ENCODE measurements around the gene XCR1.

Gene XCR1

DNA sequence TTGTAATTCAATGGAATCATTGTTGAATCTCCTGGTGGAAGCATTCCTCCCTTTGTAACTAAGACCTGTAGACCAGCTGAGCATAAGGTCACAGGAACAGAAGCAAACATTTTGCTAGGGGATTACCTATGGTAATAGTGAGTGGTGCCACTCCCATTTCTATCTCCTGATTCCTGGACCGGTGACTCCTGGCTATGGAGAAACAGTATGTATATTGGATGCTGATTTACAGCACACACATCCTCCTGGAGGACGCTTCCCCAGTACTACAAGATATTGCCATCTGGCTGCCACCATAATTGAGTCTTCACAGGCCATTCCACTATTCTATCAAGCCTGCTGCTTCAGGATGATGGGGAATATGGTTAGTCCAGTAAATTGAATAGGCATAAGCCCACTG, 33.3 kb upstream of the XCR1 start:
- Histone ChIP-seq H3K36me3 (replicated peaks in 1 of 2; ENCODE audit: control insufficient read depth in 2 of 2, insufficient read depth in 2 of 2, low read length in 2 of 2) (no peaks in the 10 kb centered on the region), H3K14ac (ENCODE audit: low read length) (no peak overlapping the region), H3K9me3 (replicated peaks in 1 of 2; ENCODE audit: control insufficient read depth in 2 of 2, insufficient read depth in 1 of 2, low read depth in 1 of 2, low read length in 2 of 2) (no peaks in the 10 kb centered on the region), H3K9ac (ENCODE audit: low read depth, low read length, poor library complexity) (no peak overlapping the region), H2AK5ac (ENCODE audit: low read depth, low read length) (no peak overlapping the region), H3K4me3 (ENCODE audit: low read length in 2 of 2) (no peak overlapping the region), H3K4me1 (ENCODE audit: control insufficient read depth in 2 of 2, insufficient read depth in 1 of 2, low read depth in 1 of 2, low read length in 2 of 2) (no peaks in the 10 kb centered on the region), H2AFZ (ENCODE audit: low read length) (no peak overlapping the region), H2BK12ac (ENCODE audit: low read length) (no peak overlapping the region), H4K8ac (ENCODE audit: low read depth, low read length) (no peak overlapping the region), H3K4ac (ENCODE audit: low read length) (no peak overlapping the region), H3K27ac (replicated peaks; ENCODE audit: low read length) (no peak overlapping the region), H3K27me3 (ENCODE audit: control insufficient read depth in 3 of 3, insufficient read depth in 3 of 3, low read depth in 1 of 3, low read length in 3 of 3) (peaks cover 0 to 9% (median 0%) of the 10 kb centered on the region in 3 experiments), H3K79me1 (ENCODE audit: low read depth, low read length) (no peaks in the 10 kb centered on the region), H3K18ac (ENCODE audit: low read length) (no peak overlapping the region), H2BK15ac (ENCODE audit: low read length) (no peak overlapping the region), H2BK5ac (ENCODE audit: low read length) (no peak overlapping the region), H3K23ac (ENCODE audit: low read depth, low read length, poor library complexity) (no peak overlapping the region), H4K91ac (ENCODE audit: low read depth, low read length, poor library complexity) (no peak overlapping the region), H2BK120ac (ENCODE audit: low read depth, low read length) (no peak overlapping the region), H3K4me2 (ENCODE audit: insufficient read depth, low read length, poor library complexity, severe bottlenecking) (no peak overlapping the region)
- no peak for DNase-seq (ENCODE audit: low spot score)
- WGBS, 2 donors (ENCODE audit: extremely low coverage in 2 of 2, insufficient read length in 2 of 2, insufficient replicate concordance in 1 of 2) = no CpG with 5 or more reads among the region's 2 CpGs

DNA sequence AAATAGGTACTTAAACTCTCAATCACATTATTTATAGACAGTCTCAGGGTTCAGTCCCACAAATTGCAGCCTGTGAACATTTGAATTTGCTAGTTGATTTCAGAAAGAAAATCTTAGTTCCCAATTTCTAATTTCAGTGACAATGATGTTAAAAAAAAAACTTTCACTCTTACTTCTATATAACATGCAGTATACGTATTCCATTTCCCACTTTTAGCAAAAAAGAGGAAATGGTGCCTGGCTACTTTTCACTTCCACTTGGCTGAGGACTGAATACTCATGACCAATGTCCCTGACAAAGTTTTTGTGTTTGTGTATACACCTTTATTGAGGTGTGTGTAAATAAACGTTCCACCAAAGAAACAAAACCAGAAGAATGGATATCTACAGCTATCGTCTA, 32.1 kb upstream of the XCR1 start:
- no peak overlapping the region for H3K27ac ChIP-seq (replicated peaks; ENCODE audit: low read length)
- no peak overlapping the region for H2BK5ac ChIP-seq (ENCODE audit: low read length)
- H2BK12ac ChIP-seq (ENCODE audit: low read length) = no peak overlapping the region
- no peak overlapping the region for H3K18ac ChIP-seq (ENCODE audit: low read length)
- peaks cover 0 to 9% (median 0%) of the 10 kb centered on the region in 3 experiments for H3K27me3 ChIP-seq (ENCODE audit: control insufficient read depth in 3 of 3, insufficient read depth in 3 of 3, low read depth in 1 of 3, low read length in 3 of 3)
- no peak overlapping the region for H3K4ac ChIP-seq (ENCODE audit: low read length)
- H3K79me1 ChIP-seq (ENCODE audit: low read depth, low read length) = no peaks in the 10 kb centered on the region
- H3K36me3 ChIP-seq (replicated peaks in 1 of 2; ENCODE audit: control insufficient read depth in 2 of 2, insufficient read depth in 2 of 2, low read length in 2 of 2) = no peaks in the 10 kb centered on the region
- H2AK5ac ChIP-seq (ENCODE audit: low read depth, low read length) = no peak overlapping the region
- no peak overlapping the region for H4K91ac ChIP-seq (ENCODE audit: low read depth, low read length, poor library complexity)
- no CpG with 5 or more reads among the region's 3 CpGs for WGBS, 2 donors (ENCODE audit: extremely low coverage in 2 of 2, insufficient read length in 2 of 2, insufficient replicate concordance in 1 of 2)
- no peak overlapping the region for H4K8ac ChIP-seq (ENCODE audit: low read depth, low read length)
- H3K14ac ChIP-seq (ENCODE audit: low read length) = no peak overlapping the region
- no peak for DNase-seq (ENCODE audit: low spot score)
- no peak overlapping the region for H2AFZ ChIP-seq (ENCODE audit: low read length)
- no peak overlapping the region for H3K9ac ChIP-seq (ENCODE audit: low read depth, low read length, poor library complexity)
- H3K9me3 ChIP-seq (replicated peaks in 1 of 2; ENCODE audit: control insufficient read depth in 2 of 2, insufficient read depth in 1 of 2, low read depth in 1 of 2, low read length in 2 of 2) = no peaks in the 10 kb centered on the region
- H2BK15ac ChIP-seq (ENCODE audit: low read length) = no peak overlapping the region
- H3K23ac ChIP-seq (ENCODE audit: low read depth, low read length, poor library complexity) = no peak overlapping the region
- H2BK120ac ChIP-seq (ENCODE audit: low read depth, low read length) = no peak overlapping the region
- H3K4me2 ChIP-seq (ENCODE audit: insufficient read depth, low read length, poor library complexity, severe bottlenecking) = no peak overlapping the region
- H3K4me1 ChIP-seq (ENCODE audit: control insufficient read depth in 2 of 2, insufficient read depth in 1 of 2, low read depth in 1 of 2, low read length in 2 of 2) = no peaks in the 10 kb centered on the region
- no peak overlapping the region for H3K4me3 ChIP-seq (ENCODE audit: low read length in 2 of 2)

DNA sequence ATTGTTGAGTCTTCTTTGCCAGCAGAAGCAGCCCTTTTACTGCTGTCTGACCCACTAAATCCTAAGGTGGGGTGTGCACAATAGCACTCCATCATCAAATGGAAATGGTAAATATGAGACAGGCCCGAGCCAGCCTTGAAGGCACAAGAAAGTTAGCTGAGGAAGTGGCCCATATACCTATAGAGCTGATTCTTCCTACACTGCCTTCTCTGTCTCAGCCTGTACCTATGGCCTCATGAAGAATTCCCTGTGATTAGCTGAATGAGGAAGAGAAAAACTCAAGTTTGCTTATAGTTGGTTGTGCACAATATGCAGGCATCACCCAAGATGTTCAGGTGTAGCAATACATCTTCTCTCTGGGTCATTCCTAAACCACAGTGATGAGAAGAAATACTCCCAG, 31.7 kb upstream of the XCR1 start:
- no peak overlapping the region for H3K18ac ChIP-seq (ENCODE audit: low read length)
- H3K14ac ChIP-seq (ENCODE audit: low read length) = no peak overlapping the region
- no peak overlapping the region for H4K8ac ChIP-seq (ENCODE audit: low read depth, low read length)
- no peaks in the 10 kb centered on the region for H3K9me3 ChIP-seq (replicated peaks in 1 of 2; ENCODE audit: control insufficient read depth in 2 of 2, insufficient read depth in 1 of 2, low read depth in 1 of 2, low read length in 2 of 2)
- no peak overlapping the region for H3K4ac ChIP-seq (ENCODE audit: low read length)
- no peaks in the 10 kb centered on the region for H3K4me1 ChIP-seq (ENCODE audit: control insufficient read depth in 2 of 2, insufficient read depth in 1 of 2, low read depth in 1 of 2, low read length in 2 of 2)
- H2BK12ac ChIP-seq (ENCODE audit: low read length) = no peak overlapping the region
- H3K4me3 ChIP-seq (ENCODE audit: low read length in 2 of 2) = no peak overlapping the region
- H2BK120ac ChIP-seq (ENCODE audit: low read depth, low read length) = no peak overlapping the region
- no peak overlapping the region for H3K27ac ChIP-seq (replicated peaks; ENCODE audit: low read length)
- no peaks in the 10 kb centered on the region for H3K36me3 ChIP-seq (replicated peaks in 1 of 2; ENCODE audit: control insufficient read depth in 2 of 2, insufficient read depth in 2 of 2, low read length in 2 of 2)
- no CpG with 5 or more reads among the region's 1 CpG for WGBS, 2 donors (ENCODE audit: extremely low coverage in 2 of 2, insufficient read length in 2 of 2, insufficient replicate concordance in 1 of 2)
- H3K23ac ChIP-seq (ENCODE audit: low read depth, low read length, poor library complexity) = no peak overlapping the region
- DNase-seq (ENCODE audit: low spot score) = no peak
- no peak overlapping the region for H2AK5ac ChIP-seq (ENCODE audit: low read depth, low read length)
- H3K9ac ChIP-seq (ENCODE audit: low read depth, low read length, poor library complexity) = no peak overlapping the region
- no peaks in the 10 kb centered on the region for H3K79me1 ChIP-seq (ENCODE audit: low read depth, low read length)
- H4K91ac ChIP-seq (ENCODE audit: low read depth, low read length, poor library complexity) = no peak overlapping the region
- H2BK5ac ChIP-seq (ENCODE audit: low read length) = no peak overlapping the region
- peaks cover 0 to 9% (median 0%) of the 10 kb centered on the region in 3 experiments for H3K27me3 ChIP-seq (ENCODE audit: control insufficient read depth in 3 of 3, insufficient read depth in 3 of 3, low read depth in 1 of 3, low read length in 3 of 3)
- no peak overlapping the region for H3K4me2 ChIP-seq (ENCODE audit: insufficient read depth, low read length, poor library complexity, severe bottlenecking)
- H2BK15ac ChIP-seq (ENCODE audit: low read length) = no peak overlapping the region
- no peak overlapping the region for H2AFZ ChIP-seq (ENCODE audit: low read length)

DNA sequence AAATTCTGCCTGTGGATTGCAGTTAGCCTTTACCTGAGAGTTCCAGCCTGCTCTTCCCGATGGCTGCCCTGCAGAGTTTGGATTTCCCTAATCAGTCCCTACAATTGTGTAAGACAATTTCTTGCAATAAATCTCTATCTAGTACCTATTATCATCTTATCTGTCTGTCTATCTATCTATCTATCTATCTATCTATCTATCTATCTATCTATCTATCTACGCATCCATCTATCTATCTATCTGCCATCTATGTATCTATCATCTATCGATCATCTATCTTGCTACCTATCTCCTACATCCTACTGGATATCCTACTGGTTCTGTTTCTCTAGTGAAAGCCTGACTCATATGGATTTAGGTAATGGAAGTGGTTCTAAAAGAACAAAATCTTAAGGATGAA, 30.4 kb upstream of the XCR1 start:
- H3K18ac ChIP-seq (ENCODE audit: low read length) = no peak overlapping the region
- no peak overlapping the region for H2BK15ac ChIP-seq (ENCODE audit: low read length)
- H3K4ac ChIP-seq (ENCODE audit: low read length) = no peak overlapping the region
- H3K9ac ChIP-seq (ENCODE audit: low read depth, low read length, poor library complexity) = no peak overlapping the region
- no peak overlapping the region for H3K14ac ChIP-seq (ENCODE audit: low read length)
- H4K91ac ChIP-seq (ENCODE audit: low read depth, low read length, poor library complexity) = no peak overlapping the region
- no peaks in the 10 kb centered on the region for H3K4me1 ChIP-seq (ENCODE audit: control insufficient read depth in 2 of 2, insufficient read depth in 1 of 2, low read depth in 1 of 2, low read length in 2 of 2)
- no peak overlapping the region for H3K4me2 ChIP-seq (ENCODE audit: insufficient read depth, low read length, poor library complexity, severe bottlenecking)
- H2BK12ac ChIP-seq (ENCODE audit: low read length) = no peak overlapping the region
- no peak overlapping the region for H3K23ac ChIP-seq (ENCODE audit: low read depth, low read length, poor library complexity)
- no peak overlapping the region for H2AK5ac ChIP-seq (ENCODE audit: low read depth, low read length)
- H3K36me3 ChIP-seq (replicated peaks in 1 of 2; ENCODE audit: control insufficient read depth in 2 of 2, insufficient read depth in 2 of 2, low read length in 2 of 2) = no peaks in the 10 kb centered on the region
- H3K79me1 ChIP-seq (ENCODE audit: low read depth, low read length) = no peaks in the 10 kb centered on the region
- H3K4me3 ChIP-seq (ENCODE audit: low read length in 2 of 2) = no peak overlapping the region
- DNase-seq (ENCODE audit: low spot score) = no peak
- no peak overlapping the region for H4K8ac ChIP-seq (ENCODE audit: low read depth, low read length)
- H3K27me3 ChIP-seq (ENCODE audit: control insufficient read depth in 3 of 3, insufficient read depth in 3 of 3, low read depth in 1 of 3, low read length in 3 of 3) = no peaks in the 10 kb centered on the region
- no peak overlapping the region for H2BK120ac ChIP-seq (ENCODE audit: low read depth, low read length)
- no peak overlapping the region for H2AFZ ChIP-seq (ENCODE audit: low read length)
- WGBS, 2 donors (ENCODE audit: extremely low coverage in 2 of 2, insufficient read length in 2 of 2, insufficient replicate concordance in 1 of 2) = no CpG with 5 or more reads among the region's 3 CpGs
- no peaks in the 10 kb centered on the region for H3K9me3 ChIP-seq (replicated peaks in 1 of 2; ENCODE audit: control insufficient read depth in 2 of 2, insufficient read depth in 1 of 2, low read depth in 1 of 2, low read length in 2 of 2)
- H3K27ac ChIP-seq (replicated peaks; ENCODE audit: low read length) = no peak overlapping the region
- no peak overlapping the region for H2BK5ac ChIP-seq (ENCODE audit: low read length)

All from neuronal stem cell (in vitro differentiated cells).